Suprapubic skin (tissue), 4 donors: Measurements from ENCODE around the gene KCNT1. TPM values are rescaled to one million over a fixed set of nuclear protein-coding genes. Genes with fewer than 3 reads are reported as not detected.

ENCODE experiments used
- DNase-seq, 2 donors: peaks; one replicate each; pipeline ENCODE4 v3.0.0-alpha.2; 2019; ENCODE audit warnings: low spot score in 2 of 2
- H3K27ac ChIP-seq: fragments of 200-600 bp; sonication (generic); one replicate; pipeline ENCODE4 v1.5.1; 2019
- H3K27me3 ChIP-seq: fragments of 200-600 bp; sonication (generic); one replicate; pipeline ENCODE4 v1.5.1; 2019
- H3K36me3 ChIP-seq: fragments of 200-600 bp; sonication (generic); one replicate; pipeline ENCODE4 v1.5.1; 2019
- H3K4me1 ChIP-seq: fragments of 200-600 bp; sonication (generic); one replicate; pipeline ENCODE4 v1.5.1; 2019
- H3K4me3 ChIP-seq: fragments of 200-600 bp; sonication (generic); one replicate; pipeline ENCODE4 v1.5.1; 2019; ENCODE audit warnings: mild to moderate bottlenecking
- H3K9me3 ChIP-seq: fragments of 200-600 bp; sonication (generic); one replicate; pipeline ENCODE4 v1.5.1; 2019
- EP300 ChIP-seq: sonication (generic); formaldehyde crosslinking; IDR thresholded peaks from one replicate; pipeline ENCODE4 v1.6.1; 2017; ENCODE audit warnings: antibody characterized with exemption
- POLR2A ChIP-seq, 2 donors: fragments of 450-650 bp; IDR thresholded peaks; one replicate each; pipeline ENCODE4 v1.6.1; 2017; ENCODE audit warnings: antibody characterized with exemption in 2 of 2, mild to moderate bottlenecking in 2 of 2, moderate library complexity in 2 of 2
- POLR2AphosphoS5 ChIP-seq, 3 donors: sonication (generic); formaldehyde crosslinking; IDR thresholded peaks; one replicate each; pipeline ENCODE4 v1.6.1; 2017; ENCODE audit warnings: antibody characterized with exemption in 3 of 3
- WGBS: methylation state at CpG from one replicate; pipeline ENCODE4 v1.1.5; 2018; 5-methylcytosine and 5-hydroxymethylcytosine counted together
- total RNA-seq, 4 donors: library from RNA; depleted of rRNA; stranded (reverse); fragments of >200 nt; gene quantifications; one replicate each; pipeline ENCODE4 v1.1.0, GENCODE V29; 2016
- TF ChIP-seq, protein P1 (sequence below), 2 donors: fragments of 200-600 bp in 1 of 2; fragments of 450-650 bp in 1 of 2; sonication (generic) in 1 of 2; IDR thresholded peaks; one replicate each; pipeline ENCODE4 v1.5.1; 2016 to 2019; ENCODE audit warnings: antibody characterized with exemption in 2 of 2, mild to moderate bottlenecking in 1 of 2, moderate library complexity in 1 of 2

The KCNT1 gene
- total RNA-seq, 4 donors from 2014 or later = 0.10 to 0.23 TPM; not detected in 2

DNA sequence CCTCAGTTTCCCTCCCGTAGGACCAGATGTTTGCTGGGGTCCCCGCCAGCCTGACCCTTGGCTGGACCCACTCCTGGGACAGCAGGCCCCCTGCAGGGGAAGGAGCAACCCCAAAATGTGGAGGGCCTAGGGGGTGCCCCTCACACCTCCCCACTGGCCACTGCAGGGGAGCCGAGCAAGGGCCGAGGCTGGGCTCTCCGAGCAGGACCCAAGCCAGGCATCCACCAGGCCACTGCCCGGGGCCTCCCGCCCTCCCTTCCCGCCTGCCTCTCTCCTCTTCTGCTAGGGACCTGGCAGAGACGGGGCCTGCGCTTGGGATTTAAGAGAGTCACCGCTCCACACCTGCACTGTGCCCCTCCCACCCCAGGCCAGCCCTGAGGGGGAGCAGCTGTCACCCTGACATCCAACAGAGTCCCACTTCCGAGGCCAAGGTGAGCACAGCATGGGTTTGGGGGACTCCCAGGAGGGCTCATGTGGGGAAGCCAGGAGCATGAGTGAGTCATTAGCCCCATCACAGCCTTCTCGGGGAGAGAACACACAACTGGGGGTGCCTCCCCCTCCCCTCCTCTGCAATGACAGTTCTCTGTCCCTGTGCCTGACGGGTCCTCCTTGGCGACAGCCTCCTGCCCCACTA, 18.5 kb upstream of the KCNT1 start:
- TF ChIP-seq POLR2AphosphoS5 (IDR thresholded peaks at IDR 0.05) (no peak), EP300 (no peak)
- TF ChIP-seq, protein P1, sequence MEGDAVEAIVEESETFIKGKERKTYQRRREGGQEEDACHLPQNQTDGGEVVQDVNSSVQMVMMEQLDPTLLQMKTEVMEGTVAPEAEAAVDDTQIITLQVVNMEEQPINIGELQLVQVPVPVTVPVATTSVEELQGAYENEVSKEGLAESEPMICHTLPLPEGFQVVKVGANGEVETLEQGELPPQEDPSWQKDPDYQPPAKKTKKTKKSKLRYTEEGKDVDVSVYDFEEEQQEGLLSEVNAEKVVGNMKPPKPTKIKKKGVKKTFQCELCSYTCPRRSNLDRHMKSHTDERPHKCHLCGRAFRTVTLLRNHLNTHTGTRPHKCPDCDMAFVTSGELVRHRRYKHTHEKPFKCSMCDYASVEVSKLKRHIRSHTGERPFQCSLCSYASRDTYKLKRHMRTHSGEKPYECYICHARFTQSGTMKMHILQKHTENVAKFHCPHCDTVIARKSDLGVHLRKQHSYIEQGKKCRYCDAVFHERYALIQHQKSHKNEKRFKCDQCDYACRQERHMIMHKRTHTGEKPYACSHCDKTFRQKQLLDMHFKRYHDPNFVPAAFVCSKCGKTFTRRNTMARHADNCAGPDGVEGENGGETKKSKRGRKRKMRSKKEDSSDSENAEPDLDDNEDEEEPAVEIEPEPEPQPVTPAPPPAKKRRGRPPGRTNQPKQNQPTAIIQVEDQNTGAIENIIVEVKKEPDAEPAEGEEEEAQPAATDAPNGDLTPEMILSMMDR (IDR thresholded peaks at IDR 0.05) = no peak
- 51% methylated on average over 8 of the region's 15 CpGs for WGBS
- H3K4me1 ChIP-seq = no peaks in the 10 kb centered on the region
- no peaks in the 10 kb centered on the region for H3K9me3 ChIP-seq
- DNase-seq = no peak
- H3K27me3 ChIP-seq = peaks cover 61% of the 10 kb centered on the region
- no peak overlapping the region for H3K27ac ChIP-seq
- H3K36me3 ChIP-seq = no peaks in the 10 kb centered on the region
- no peak overlapping the region for H3K4me3 ChIP-seq

DNA sequence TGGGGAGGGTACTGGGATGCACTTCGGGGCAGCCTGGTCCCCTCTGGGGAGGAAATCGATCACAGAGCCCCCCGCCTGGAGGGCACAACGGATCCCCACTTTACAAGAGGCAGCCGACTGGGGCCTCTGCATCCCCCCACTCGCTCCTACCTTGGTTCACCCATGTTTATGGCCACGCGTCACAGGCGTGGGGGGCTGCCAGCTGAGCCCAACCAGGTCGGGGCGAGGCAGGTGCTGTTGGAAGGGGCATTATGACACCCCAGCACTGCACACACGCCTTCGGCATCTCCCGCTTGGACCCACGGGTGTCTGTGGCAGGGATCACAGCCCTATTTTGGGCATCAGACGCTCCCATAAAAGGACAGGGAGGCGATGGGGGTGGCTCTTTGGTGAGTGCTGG, 17.3 kb upstream of the KCNT1 start:
- Histone ChIP-seq H3K9me3 (no peaks in the 10 kb centered on the region), H3K4me3 (no peak overlapping the region), H3K4me1 (no peaks in the 10 kb centered on the region), H3K27me3 (peaks cover 68% of the 10 kb centered on the region), H3K27ac (no peak overlapping the region), H3K36me3 (no peaks in the 10 kb centered on the region)
- no peak for TF ChIP-seq EP300
- no peak for TF ChIP-seq POLR2A (IDR thresholded peaks at IDR 0.05)
- no peak for TF ChIP-seq POLR2AphosphoS5 (IDR thresholded peaks at IDR 0.05)
- TF ChIP-seq, protein P1 (IDR thresholded peaks at IDR 0.05) = no peak
- 64% methylated on average over 8 of the region's 17 CpGs for WGBS
- DNase-seq = no peak

DNA sequence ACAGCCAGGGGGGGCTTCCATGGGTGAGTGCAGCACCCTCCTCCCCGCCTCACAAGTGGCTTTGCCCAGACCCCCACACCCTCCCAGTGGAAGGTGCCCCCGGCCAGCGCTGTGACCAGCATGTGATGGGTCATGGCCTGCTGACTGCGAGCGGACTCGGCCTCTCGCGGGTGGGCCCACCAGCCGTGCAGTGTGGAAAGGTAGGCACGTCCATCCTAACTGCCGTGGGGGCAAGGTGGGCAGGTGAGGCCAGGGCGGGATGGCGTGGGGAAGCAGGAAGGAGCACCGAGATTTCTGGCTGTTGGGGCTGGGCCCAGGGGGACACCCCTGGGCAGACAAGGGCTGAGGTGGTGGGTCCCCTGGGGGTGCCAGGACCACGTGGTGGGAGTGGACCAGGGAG, 14.8 kb upstream of the KCNT1 start:
- Histone ChIP-seq H3K36me3 (no peaks in the 10 kb centered on the region), H3K27ac (no peak overlapping the region), H3K4me3 (no peak overlapping the region), H3K4me1 (no peaks in the 10 kb centered on the region), H3K27me3 (peaks cover 65% of the 10 kb centered on the region), H3K9me3 (no peaks in the 10 kb centered on the region)
- DNase-seq = no peak
- TF ChIP-seq POLR2A (IDR thresholded peaks at IDR 0.05) = no peak
- no peak for TF ChIP-seq POLR2AphosphoS5 (IDR thresholded peaks at IDR 0.05)
- TF ChIP-seq EP300 = no peak
- TF ChIP-seq, protein P1 (IDR thresholded peaks at IDR 0.05) = no peak
- 82% methylated on average over 11 of the region's 15 CpGs for whole genome bisulfite sequencing

DNA sequence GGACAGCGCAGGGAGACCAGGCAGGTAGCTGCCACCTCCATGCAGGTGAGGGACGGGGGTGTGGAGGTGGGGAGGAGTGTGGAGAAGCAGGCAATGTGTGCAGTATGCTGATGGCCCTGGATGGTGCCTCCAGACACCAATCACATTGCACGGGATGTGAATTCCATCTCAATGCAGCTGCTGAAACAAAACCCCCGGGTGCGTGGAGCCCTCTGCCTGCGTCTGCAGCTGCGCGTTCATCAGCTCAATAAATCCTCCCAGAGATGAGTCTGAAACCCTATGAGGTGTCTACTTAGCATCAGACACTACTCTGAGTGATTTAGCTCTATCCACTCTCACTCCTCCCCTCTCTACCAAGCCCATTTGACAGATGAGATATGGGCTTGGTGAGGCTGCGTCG, 13.0 kb upstream of the KCNT1 start:
- TF ChIP-seq EP300 = no peak
- TF ChIP-seq, protein P1 (IDR thresholded peaks at IDR 0.05) = no peak
- no peak for TF ChIP-seq POLR2AphosphoS5 (IDR thresholded peaks at IDR 0.05)
- no peak for TF ChIP-seq POLR2A (IDR thresholded peaks at IDR 0.05)
- 62% methylated on average over 10 of the region's 10 CpGs for WGBS
- no peaks in the 10 kb centered on the region for H3K9me3 ChIP-seq
- no peak overlapping the region for H3K27ac ChIP-seq
- H3K4me1 ChIP-seq = no peaks in the 10 kb centered on the region
- H3K4me3 ChIP-seq = no peak overlapping the region
- H3K27me3 ChIP-seq = peaks cover 67% of the 10 kb centered on the region
- H3K36me3 ChIP-seq = no peaks in the 10 kb centered on the region
- no peak for DNase-seq

DNA sequence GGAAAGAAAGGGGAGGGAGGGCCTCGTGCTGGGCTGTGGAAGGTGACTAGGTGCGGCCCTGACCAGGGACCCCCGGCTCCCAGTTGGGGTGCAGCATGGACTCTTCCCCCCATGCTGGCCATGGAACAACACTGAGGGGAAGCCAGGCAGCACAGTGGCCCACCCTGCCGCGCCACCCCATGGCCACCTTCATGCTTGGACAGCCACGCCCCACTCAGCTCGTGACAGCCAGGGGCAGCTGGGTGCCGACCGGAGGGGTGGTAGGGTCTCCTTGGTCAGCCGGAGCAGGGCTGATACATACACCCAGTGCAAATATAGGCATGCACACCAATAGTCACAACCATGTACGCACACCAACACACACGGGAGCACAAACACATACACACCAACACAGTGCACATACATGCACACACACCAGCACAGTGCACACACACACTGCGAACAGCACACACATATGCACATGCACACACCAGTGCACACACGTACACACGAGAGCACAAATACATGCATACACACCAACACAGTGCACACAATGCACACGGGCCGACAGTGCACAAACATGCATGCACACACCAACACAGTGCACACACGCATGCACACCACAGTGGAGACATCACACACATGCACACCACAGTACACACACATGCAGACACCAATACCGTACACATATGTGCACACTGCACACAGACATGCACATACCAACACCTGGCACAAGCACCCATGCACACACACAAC, 11.0 kb upstream of the KCNT1 start:
- TF ChIP-seq, protein P1 (IDR thresholded peaks at IDR 0.05) = no peak
- no peak for TF ChIP-seq EP300
- no peak for TF ChIP-seq POLR2A (IDR thresholded peaks at IDR 0.05)
- TF ChIP-seq POLR2AphosphoS5 (IDR thresholded peaks at IDR 0.05) = no peak
- Histone ChIP-seq H3K36me3 (no peaks in the 10 kb centered on the region), H3K4me1 (no peaks in the 10 kb centered on the region), H3K4me3 (no peak overlapping the region), H3K27ac (no peak overlapping the region), H3K9me3 (no peaks in the 10 kb centered on the region), H3K27me3 (peaks cover 67% of the 10 kb centered on the region)
- WGBS = 92% methylated on average over 8 of the region's 19 CpGs
- no peak for DNase-seq
